T-helper 17 cell (primary cell): ENCODE data around the gene PCCA. TPM values are rescaled to one million over a fixed set of nuclear protein-coding genes. Genes with fewer than 3 reads are reported as not detected.
"Not testable (repeated sequence)": the region's sequence is repeated elsewhere in the genome, so short reads cannot be mapped to it uniquely, and the experiment has no call there.

Source experiments
- ATAC-seq: fragments of 150-1000 bp; cut with Tn5 transposase; 2 replicates; pipeline ENCODE4 v1.10.0; 2021; ENCODE audit warnings: mild to moderate bottlenecking, moderate library complexity
- DNase-seq, 3 donors: peaks; one replicate each; pipeline versions ENCODE4 v3.0.0 to v3.0.0-alpha.2; 2020 to 2021
- H3K9me3 ChIP-seq: one replicate; pipeline ENCODE4 v1.7.0; 2013; ENCODE audit warnings: low read length, mild to moderate bottlenecking; ENCODE audit not compliant: control insufficient read depth, poor library complexity, severe bottlenecking
- H3K27ac Mint-ChIP-seq: one replicate; pipeline ENCODE4 v1.8.0; 2022; ENCODE audit warnings: mild to moderate bottlenecking, moderate library complexity, mixed read lengths
- H3K27me3 Mint-ChIP-seq: one replicate; pipeline ENCODE4 v1.8.0; 2022; ENCODE audit warnings: mixed read lengths
- H3K36me3 Mint-ChIP-seq: one replicate; pipeline ENCODE4 v1.8.0; 2022; ENCODE audit warnings: low read depth, mixed read lengths
- H3K4me1 Mint-ChIP-seq: one replicate; pipeline ENCODE4 v1.8.0; 2022; ENCODE audit warnings: mild to moderate bottlenecking, mixed read lengths
- H3K4me3 Mint-ChIP-seq: one replicate; pipeline ENCODE4 v1.8.0; 2022; ENCODE audit warnings: mild to moderate bottlenecking, moderate library complexity, mixed read lengths
- total RNA-seq, 4 donors: library from RNA in 2 of 4; stranded (reverse) in 2 of 4; gene quantifications; one replicate each; pipeline ENCODE4 v1.2.3 and lab custom pipeline; 2022 to 2026

The PCCA gene
- total RNA-seq, 2 donors from 2014 or later, result 9.9 to 10.7 TPM

DNA sequence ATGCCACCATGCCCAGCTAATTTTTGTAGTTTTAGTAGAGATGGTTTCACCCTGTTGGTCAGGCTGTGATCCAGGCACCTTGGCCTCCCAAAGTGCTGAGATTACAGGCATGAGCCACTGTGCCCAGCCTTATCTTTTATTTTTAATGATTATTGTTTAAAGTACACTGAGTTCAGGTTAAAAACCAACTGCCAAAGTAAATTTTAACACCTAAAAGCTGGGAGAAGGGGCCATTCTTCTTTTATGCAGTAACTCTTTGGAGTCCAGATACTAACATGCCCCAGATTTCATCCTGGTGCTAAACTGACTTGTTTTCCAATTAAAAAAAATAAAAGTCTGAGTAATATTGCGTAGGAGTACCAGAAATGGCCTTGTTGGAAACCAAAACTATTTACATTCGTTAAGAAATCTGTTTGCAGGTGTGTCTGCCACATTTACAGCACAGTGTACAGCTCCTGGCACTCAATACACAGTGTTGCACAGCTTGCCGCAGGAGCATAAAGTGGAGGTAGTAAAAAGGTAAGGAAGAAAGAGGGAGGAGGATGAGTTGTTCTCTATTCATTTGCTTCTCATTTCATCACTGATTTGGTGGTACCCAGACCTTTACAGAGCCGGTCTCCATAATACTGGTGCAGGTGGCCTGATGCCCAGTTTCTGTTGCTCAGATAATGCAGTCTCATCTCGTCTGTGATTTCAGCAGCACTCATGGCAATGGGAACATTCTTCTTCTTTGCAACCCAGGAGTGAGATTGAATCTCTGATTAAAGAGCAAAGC, 108.9 kb downstream of the PCCA start:
- ATAC-seq (no peak), DNase-seq (no peak)
- Mint-ChIP-seq H3K27ac (no peak overlapping the region), H3K36me3 (no peaks in the 10 kb centered on the region), H3K4me3 (no peak overlapping the region), H3K4me1 (peaks cover under 1% of the 10 kb centered on the region), H3K27me3 (no peaks in the 10 kb centered on the region)
- no peaks in the 10 kb centered on the region for H3K9me3 ChIP-seq

DNA sequence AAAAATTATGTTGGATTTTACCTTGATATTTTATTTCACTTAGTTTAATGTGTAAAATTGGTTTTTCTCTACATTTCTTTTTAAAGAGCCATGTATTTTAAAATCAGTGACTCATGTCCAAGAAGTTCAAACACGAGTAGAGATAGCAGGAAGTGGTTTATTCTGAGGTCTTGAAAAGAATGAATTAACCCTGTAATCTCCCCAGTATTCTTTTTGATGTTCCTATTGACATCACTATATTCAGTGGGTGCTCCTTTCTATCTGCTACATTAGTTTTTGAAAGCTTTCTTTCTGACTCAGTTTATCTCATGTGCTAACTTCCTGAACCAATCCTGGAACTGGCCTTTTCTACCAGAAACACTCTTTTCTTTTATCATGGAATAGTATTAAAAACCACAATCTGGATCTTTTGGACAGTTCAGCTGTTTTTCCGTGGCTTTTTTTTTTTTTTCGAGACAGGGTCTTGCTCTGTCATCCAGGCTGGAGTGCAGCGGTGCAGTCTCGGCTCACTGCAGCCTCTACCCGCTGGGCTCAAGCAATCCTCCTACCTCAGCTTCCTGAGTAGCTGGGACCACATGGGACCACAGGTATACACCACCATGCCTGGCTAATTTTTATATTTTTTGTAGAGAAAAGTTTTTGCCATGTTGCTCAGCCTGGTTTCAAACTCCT, 114.9 kb downstream of the PCCA start:
- Mint-ChIP-seq H3K4me3 (peak overlapping the region; percentile 83), H3K27me3 (no peaks in the 10 kb centered on the region), H3K36me3 (no peaks in the 10 kb centered on the region), H3K4me1 (peaks cover 4% of the 10 kb centered on the region), H3K27ac (no peak overlapping the region)
- peak; percentile 86 for ATAC-seq
- no peaks in the 10 kb centered on the region for H3K9me3 ChIP-seq
- DNase-seq, result no peak

GRCh38 chr13:100208002-100208401, 119.1 kb downstream of the PCCA start:
- no peaks in the 10 kb centered on the region for H3K27me3 Mint-ChIP-seq
- ATAC-seq, result no peak
- no peaks in the 10 kb centered on the region for H3K9me3 ChIP-seq
- H3K36me3 Mint-ChIP-seq, result peaks cover 2% of the 10 kb centered on the region
- no peak for DNase-seq
- no peak overlapping the region for H3K27ac Mint-ChIP-seq
- H3K4me1 Mint-ChIP-seq, result peaks cover 6% of the 10 kb centered on the region
- H3K4me3 Mint-ChIP-seq, result no peak overlapping the region

GRCh38 chr13:100208626-100209025, 119.7 kb downstream of the PCCA start:
- no peak for DNase-seq
- peak overlapping the region; percentile 29 for H3K27ac Mint-ChIP-seq
- H3K27me3 Mint-ChIP-seq, result no peaks in the 10 kb centered on the region
- H3K4me1 Mint-ChIP-seq, result peaks cover 6% of the 10 kb centered on the region
- no peak for ATAC-seq
- peaks cover 2% of the 10 kb centered on the region for H3K36me3 Mint-ChIP-seq
- H3K9me3 ChIP-seq, result no peaks in the 10 kb centered on the region
- H3K4me3 Mint-ChIP-seq, result no peak overlapping the region

DNA sequence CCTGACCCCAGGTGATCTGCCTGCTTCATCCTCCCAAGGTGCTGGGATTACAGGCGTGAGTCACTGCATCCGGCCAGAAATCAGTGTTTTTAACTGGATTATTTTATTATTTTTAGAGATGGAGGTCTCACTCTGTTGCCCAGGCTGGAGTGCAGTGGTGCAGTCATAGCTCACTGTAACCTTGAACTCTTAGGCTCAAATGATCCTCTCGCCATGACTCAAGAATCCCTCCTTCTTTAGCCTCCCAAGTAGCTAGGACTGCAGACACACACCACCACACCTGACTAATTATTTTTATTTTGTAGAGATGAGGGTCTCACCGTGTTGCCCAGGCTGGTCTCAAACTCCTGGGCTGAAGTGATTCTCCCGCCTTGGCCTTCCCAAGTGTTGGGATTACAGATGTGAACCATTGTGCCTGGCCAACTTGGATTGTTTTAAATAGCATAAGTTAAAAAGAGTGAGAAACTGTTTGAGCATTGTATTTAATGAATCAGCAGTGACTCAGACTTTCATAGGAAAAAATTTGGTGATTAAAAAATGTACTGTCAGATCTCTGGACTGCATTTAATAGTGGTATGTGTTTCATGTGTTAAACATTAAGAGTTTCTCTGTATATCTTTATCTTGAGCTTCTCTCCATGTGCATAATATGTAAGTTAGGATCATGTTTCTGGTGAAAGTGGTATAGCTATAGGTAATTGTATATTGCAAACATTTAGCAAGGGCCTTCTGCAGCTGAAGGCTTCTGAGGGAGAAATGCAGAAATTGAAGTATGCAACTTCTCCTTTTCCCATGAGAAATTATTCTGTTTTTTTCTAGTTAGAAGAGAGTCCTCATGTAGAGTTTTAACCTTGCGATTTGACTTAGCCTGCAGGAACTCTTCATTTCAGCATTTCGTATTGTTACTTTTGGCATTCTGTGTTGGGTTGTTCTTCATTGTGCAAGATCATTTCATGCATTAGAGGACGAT, 121.2 kb downstream of the PCCA start:
- no peaks in the 10 kb centered on the region for H3K27me3 Mint-ChIP-seq
- H3K9me3 ChIP-seq, result no peaks in the 10 kb centered on the region
- peaks cover 3% of the 10 kb centered on the region for H3K4me1 Mint-ChIP-seq
- DNase-seq, result no peak
- H3K4me3 Mint-ChIP-seq, result no peak overlapping the region
- ATAC-seq, result no peak
- H3K36me3 Mint-ChIP-seq, result peaks cover 3% of the 10 kb centered on the region
- H3K27ac Mint-ChIP-seq, result no peak overlapping the region

DNA sequence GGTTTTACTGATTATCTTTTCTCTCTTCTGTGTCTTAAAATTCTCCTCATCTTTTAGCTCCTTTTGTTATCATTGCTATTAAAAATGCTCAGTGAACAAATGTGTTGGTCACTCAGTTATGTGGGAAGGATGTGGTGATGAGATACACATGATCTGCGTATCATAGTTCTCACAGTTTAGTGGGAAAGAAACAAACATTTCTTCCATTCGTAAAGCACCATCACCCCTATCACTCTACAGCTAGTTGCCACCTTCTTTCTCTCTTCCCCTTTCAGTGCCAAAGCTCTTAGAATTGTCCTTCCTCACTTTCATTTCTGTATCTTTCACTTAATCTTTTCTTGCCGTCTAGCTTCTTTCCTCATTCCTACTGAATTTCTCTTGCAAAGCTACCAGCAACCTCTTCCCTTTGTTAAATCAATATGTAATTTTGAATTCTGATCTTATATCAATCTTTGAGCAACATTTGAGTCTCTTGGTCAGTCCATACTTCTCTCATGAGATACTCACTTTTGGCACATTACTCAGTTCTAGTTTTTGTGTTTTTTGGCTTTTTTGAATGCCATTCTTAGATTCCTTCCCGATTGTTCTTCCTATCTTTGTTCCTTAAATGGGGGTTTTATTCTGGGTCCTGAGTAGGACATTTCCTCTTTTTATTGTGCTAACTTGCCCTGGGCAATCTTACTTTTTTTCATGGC, 122.3 kb downstream of the PCCA start:
- H3K27ac Mint-ChIP-seq, result no peak overlapping the region
- H3K4me3 Mint-ChIP-seq, result no peak overlapping the region
- no peaks in the 10 kb centered on the region for H3K9me3 ChIP-seq
- no peaks in the 10 kb centered on the region for H3K27me3 Mint-ChIP-seq
- DNase-seq (no peak), ATAC-seq (no peak)
- peaks cover 3% of the 10 kb centered on the region for H3K4me1 Mint-ChIP-seq
- peaks cover 3% of the 10 kb centered on the region for H3K36me3 Mint-ChIP-seq

GRCh38 chr13:100212904-100213553, 124.1 kb downstream of the PCCA start:
- no peak overlapping the region for H3K27ac Mint-ChIP-seq

GRCh38 chr13:100213576-100213975, 124.7 kb downstream of the PCCA start:
- Mint-ChIP-seq H3K36me3 (peaks cover 3% of the 10 kb centered on the region), H3K27me3 (no peaks in the 10 kb centered on the region), H3K4me1 (peaks cover 3% of the 10 kb centered on the region), H3K27ac (no peak overlapping the region), H3K4me3 (no peak overlapping the region)
- no peaks in the 10 kb centered on the region for H3K9me3 ChIP-seq
- no peak for ATAC-seq
- no peak for DNase-seq

More at GRCh38 chr13:100212904-100213553, 124.1 kb downstream of the PCCA start:
- no peak for ATAC-seq
- no peak for DNase-seq
- Mint-ChIP-seq H3K4me3 (no peak overlapping the region), H3K4me1 (peaks cover 3% of the 10 kb centered on the region), H3K36me3 (peaks cover 3% of the 10 kb centered on the region), H3K27me3 (no peaks in the 10 kb centered on the region)
- H3K9me3 ChIP-seq, result no peaks in the 10 kb centered on the region

DNA sequence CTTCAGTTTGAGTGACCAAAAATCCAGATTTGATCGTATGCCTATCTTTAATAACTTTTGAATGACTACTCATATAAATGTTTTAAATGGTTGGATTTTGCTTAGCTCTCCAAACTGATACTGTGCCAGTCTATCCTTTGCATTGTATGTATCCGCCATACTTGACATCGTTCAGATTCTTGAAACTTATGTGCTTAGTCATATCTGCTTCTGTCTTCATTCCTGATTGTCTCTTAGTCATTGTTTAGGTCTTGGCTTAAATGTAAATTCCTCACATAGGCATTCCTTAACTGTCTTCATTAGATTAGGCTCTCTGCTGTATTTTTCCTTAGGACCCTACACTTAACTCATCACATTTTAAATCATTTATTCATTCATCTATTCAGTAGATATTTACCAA, 126.0 kb downstream of the PCCA start:
- ATAC-seq, result no peak
- DNase-seq, result no peak
- Mint-ChIP-seq H3K36me3 (peaks cover 3% of the 10 kb centered on the region), H3K27ac (no peak overlapping the region), H3K4me1 (peaks cover 3% of the 10 kb centered on the region), H3K4me3 (no peak overlapping the region), H3K27me3 (no peaks in the 10 kb centered on the region)
- H3K9me3 ChIP-seq, result no peaks in the 10 kb centered on the region

GRCh38 chr13:100221166-100221565, 132.3 kb downstream of the PCCA start:
- Mint-ChIP-seq H3K27ac (no peak overlapping the region), H3K4me3 (no peak overlapping the region), H3K36me3 (no peaks in the 10 kb centered on the region), H3K27me3 (no peaks in the 10 kb centered on the region), H3K4me1 (no peaks in the 10 kb centered on the region)
- H3K9me3 ChIP-seq, result no peaks in the 10 kb centered on the region
- DNase-seq (no peak), ATAC-seq (no peak)

DNA sequence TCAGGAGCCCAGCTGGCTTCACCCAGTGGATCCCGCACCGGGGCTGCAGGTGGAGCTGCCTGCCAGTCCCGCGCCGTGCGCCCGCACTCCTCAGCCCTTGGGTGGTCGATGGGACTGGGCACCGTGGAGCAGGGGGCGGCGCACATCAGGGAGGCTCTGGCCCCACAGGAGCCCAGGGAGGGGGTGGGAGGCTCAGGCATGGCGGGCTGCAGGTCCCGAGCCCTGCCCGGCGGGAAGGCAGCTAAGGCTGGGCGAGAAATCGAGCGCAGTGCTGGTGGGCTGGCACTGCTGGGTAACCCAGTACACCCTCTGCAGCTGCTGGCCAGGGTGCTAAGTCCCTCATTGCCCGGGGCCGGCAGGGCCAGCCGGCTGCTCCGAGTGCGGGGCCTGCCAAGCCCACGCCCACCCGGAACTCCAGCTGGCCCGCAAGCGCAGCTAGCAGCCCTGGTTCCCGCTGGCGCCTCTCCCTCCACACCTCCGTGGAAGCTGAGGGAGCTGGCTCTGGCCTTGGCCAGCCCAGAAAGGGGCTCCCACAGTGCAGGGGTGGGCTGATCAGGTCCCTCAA, 135.2 kb downstream of the PCCA start:
- not testable (repeated sequence) for H3K9me3 ChIP-seq, H3K36me3 Mint-ChIP-seq, H3K27me3 Mint-ChIP-seq, H3K27ac Mint-ChIP-seq, ATAC-seq, H3K4me3 Mint-ChIP-seq, DNase-seq, H3K4me1 Mint-ChIP-seq

- Mint-ChIP-seq H3K4me3 (no peak overlapping the region), H3K27me3 (no peaks in the 10 kb centered on the region), H3K4me1 (no peaks in the 10 kb centered on the region), H3K36me3 (no peaks in the 10 kb centered on the region), H3K27ac (no peak overlapping the region)
- H3K9me3 ChIP-seq, result no peaks in the 10 kb centered on the region
- DNase-seq, result no peak
- ATAC-seq, result no peak
Observed at GRCh38 chr13:100229603-100230002, 140.7 kb downstream of the PCCA start.
